Hematopoietic multipotent progenitor cell treated with erythropoietin and hydrocortisone succinate and interleukin-3 and kit ligand, for 15 days (in vitro differentiated cells): Measurements from ENCODE around the gene LPP.

ENCODE experiments used
- DNase-seq: peaks from one replicate; pipeline ENCODE4 v3.0.0-alpha.2; 2015; ENCODE audit warnings: low spot score

LPP gene

GRCh38 chr3:188248036-188248561 lies 94.1 kb downstream of the LPP start:
- no peak for DNase-seq

DNA sequence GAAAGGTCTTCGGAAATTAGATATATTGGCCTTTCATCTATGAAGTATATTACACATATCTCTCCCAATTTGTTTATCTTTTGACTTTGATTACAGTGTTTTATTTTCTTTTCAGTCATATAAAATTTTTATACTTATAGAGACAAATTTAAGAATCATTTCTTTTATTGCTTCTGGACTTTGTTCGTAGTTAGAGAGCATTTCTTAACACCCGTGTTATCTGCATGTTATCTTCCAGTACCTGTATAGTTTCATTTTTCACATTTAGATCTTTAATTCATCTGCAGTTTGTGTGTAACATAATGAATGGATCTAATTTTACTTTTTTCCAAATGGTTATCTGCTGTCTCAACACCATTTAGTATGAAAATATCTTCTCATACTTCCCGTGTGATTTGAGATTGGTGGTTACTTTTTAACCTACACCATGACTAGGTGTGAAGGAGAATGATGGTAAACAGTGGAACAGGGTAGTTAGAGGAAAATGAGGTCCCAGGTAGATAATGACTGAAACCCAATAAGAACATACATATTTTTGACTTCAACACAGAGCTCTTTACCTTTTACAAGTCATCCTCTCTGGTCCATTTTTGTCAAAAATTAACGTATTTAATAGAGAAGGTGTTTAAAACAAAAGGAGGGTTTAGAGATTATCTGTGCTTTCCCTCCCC lies 99.3 kb downstream of the LPP start:
- no peak for DNase-seq

DNA sequence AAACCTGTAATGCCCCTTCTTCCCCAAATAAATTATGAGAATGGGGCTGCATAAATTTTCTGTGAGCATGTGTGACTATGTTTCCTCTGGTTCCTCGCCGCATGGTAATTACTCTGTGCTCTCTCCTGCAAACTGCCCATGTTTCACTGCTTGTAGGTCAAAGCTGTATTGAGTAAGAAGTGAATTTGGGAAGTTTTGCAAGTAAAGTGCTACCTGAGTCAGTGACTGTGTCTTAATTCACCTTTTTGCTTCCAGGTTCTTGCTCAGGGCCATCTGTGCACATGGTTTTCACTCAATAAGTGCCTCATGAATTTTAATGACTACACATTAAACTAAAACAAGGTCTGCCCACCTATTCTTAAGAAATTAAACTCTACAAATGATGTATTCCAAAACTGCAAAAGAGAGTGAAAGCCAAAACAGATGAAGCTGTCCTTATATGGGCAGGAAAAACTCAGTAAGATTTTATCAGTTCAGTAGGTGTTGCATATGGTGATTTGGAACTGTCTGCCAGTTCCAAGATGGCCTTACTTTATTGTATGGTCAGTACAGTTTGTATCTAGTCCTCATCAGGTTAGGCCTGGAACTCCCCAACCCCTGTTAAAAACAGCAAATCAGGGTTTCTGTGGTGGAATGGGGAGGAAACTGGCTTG lies 100.0 kb downstream of the LPP start:
- DNase-seq, result no peak

GRCh38 chr3:188254520-188255070 lies 100.6 kb downstream of the LPP start:
- DNase-seq, result no peak

GRCh38 chr3:188255190-188255589 lies 101.2 kb downstream of the LPP start:
- DNase-seq, result no peak

GRCh38 chr3:188256758-188257157 lies 102.8 kb downstream of the LPP start:
- no peak for DNase-seq

DNA sequence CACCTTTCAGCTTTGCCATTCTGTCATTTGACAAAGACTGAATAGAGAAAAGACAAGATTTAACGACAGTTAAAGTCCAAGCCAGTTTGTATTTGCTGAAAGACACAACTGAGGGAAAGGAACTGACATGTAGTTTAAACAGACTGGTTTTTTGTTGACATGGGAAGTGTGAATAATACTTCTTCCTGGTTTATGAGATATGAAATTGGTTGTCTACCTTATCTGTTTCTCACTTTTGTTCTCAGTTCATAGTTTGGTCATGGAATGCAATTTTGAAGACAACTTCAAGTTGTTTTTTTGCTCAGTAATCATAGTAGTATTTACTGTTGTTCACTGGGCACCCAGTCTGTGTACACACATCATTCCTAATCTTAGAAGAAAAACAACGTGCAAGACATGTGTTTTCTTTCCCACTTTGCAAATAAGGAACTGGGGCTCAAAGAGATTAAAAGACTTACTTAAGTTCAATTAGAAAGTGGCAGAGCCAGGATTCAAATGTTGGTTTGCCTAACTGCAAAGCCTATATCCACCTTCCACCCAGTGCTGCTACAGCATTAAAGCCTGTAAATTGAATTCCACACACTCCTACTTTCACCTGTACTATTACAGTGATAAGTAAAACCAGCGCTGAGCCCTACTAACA lies 103.5 kb downstream of the LPP start:
- no peak for DNase-seq

GRCh38 chr3:188259191-188259590 lies 105.2 kb downstream of the LPP start:
- DNase-seq, result no peak

GRCh38 chr3:188259596-188259995 lies 105.6 kb downstream of the LPP start:
- DNase-seq, result no peak

- no peak for DNase-seq
These were observed 107.1 kb downstream of the LPP start for GRCh38 chr3:188261011-188261410.

DNA sequence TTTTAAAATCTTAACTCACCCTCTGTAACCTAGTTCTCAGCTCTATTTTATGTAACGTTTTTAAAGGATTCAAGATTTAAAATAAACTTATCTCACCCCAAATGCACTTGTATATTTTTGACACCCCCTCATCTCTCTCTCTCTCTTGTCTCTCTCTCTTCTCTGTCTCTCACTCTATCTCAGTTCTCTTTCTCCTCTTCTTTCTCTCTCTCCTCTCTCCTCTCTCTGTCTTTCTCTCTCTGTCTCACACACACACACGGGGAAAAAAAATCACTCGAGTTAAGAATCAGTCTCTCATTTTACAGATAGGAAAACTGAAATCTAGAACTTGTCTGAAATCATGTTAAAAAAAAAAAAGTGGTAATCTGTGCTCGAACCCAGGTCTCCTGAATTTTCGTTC lies 108.5 kb downstream of the LPP start:
- no peak for DNase-seq

GRCh38 chr3:188262913-188263683 lies 109.1 kb downstream of the LPP start:
- DNase-seq, result no peak

DNA sequence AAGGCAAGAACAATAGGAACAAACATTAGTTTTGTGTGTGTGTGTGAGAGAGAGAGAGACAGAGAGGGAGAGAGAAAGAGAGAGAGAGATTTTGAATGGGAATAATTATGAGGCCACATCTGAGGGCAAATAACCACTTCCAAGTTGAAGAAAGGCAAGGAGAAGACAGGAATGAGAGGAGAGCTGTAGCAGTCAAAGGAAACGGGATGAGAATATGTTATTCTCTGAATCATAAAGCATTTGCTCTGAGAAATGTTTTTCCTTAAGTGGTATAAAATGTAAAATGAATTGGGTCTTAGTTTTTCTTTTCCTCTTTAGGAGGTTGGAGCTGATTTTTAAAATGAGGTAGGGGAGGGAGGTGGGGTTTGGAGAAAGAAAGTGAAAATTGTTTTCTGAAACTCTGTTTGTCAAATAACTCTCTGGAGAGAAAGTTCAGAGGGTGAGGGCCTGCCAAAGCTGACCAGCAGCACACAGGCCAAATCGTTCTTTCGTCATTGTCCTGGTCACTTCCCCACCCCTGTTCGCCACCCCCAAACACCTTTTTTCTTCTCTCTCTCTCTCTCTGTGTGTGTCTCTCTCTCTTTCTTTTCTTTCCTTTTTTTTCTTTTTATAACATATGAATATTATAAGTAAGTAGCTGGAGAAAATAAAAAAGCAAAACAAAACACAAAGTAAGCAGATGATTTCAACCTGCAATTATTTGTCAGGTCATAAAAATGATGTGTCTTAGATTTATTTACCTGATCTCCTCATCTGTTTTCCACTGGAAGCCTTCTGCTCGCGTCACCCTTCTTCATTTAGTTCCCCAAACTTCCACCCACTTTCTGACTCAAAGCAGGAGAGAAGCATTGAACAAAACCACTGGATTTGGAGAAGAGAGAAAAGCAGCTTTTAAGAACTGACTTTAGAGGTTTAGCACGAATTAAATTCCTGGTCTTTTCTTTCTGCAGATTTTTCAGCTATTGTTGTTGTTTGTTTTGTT lies 110.6 kb downstream of the LPP start:
- no peak for DNase-seq

- no peak for DNase-seq
These were observed 112.8 kb downstream of the LPP start for GRCh38 chr3:188266562-188267274.

DNA sequence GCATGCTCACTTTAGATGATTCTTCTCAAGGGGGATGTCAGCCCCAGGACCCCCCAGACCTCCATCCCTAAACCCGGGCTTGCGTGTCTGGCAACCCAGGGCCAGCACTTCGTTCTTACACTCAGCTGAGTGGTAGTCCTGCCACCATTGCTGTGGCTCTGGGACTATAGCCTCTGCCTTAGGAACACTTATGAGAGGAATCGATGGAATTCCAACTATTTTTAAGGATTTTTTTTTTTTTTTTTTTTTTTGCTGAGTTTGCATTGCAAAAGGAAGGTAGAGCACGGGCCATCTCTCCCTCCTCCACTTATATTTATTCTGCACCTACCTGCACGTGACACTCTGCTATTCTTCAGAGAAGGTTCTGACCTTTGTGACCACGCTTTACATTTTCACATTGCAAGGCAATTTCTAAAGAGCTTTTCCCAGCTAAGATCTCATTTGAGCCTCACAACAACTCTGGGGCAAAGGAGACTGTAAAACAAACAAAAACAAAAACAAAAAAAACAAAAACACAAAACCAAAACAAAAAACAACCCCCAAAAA lies 113.9 kb downstream of the LPP start:
- DNase-seq, result no peak

GRCh38 chr3:188268336-188268735 lies 114.4 kb downstream of the LPP start:
- no peak for DNase-seq

- no peak for DNase-seq
These were observed 115.1 kb downstream of the LPP start for GRCh38 chr3:188269040-188269439.

- no peak for DNase-seq
These were observed 116.5 kb downstream of the LPP start for GRCh38 chr3:188270423-188270972.

GRCh38 chr3:188271226-188271914 lies 117.4 kb downstream of the LPP start:
- no peak for DNase-seq
